Stimulated activated naive CD4-positive, alpha-beta T cell treated with Interleukin-2 at 50 U/mL for 16 hours (primary cell): Measurements from ENCODE around the gene PPDPF.

ENCODE experiments used
- DNase-seq: peaks from one replicate; lab custom pipeline; 2025; lab: John Stamatoyannopoulos, UW

Gene PPDPF

DNA sequence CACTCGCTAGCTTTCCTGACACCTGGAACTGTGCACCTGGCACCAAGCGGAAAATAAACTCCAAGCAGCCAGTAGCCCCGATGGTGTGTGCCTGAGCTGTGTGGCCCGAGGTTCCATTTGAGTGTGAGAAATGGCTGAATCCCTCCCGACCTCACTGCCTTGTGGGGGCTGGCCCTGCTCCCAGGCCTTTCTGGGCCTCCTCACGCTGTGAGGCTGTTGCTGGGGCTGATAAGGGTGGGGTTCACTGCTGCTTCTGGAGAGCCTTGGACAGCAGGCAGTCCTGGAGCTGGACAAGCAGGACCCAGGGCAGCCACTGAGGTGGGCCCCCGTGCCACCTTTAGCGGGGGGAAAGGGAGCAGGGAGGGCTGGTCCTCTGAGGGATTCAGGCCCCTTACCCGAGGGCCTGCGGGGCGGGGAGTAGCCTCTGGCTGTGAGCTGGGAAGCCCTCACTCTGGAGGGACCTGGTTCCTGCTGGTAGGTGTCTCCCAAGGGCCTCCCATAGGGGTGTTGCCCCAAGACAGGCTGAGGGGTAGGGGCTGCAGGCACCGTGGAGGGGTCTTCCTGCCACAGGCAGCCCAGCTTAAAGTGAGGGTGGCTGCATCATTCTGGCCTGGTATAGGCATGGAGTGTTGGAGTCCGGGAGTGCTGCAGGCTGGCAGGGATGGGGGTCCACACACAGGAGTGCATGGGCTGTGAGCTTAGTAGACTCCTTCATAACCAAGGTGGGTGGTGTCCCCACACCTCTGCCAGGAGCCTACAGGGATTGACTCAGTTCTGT lies 1.7 kb downstream of the PPDPF start:
- no peak for DNase-seq

DNA sequence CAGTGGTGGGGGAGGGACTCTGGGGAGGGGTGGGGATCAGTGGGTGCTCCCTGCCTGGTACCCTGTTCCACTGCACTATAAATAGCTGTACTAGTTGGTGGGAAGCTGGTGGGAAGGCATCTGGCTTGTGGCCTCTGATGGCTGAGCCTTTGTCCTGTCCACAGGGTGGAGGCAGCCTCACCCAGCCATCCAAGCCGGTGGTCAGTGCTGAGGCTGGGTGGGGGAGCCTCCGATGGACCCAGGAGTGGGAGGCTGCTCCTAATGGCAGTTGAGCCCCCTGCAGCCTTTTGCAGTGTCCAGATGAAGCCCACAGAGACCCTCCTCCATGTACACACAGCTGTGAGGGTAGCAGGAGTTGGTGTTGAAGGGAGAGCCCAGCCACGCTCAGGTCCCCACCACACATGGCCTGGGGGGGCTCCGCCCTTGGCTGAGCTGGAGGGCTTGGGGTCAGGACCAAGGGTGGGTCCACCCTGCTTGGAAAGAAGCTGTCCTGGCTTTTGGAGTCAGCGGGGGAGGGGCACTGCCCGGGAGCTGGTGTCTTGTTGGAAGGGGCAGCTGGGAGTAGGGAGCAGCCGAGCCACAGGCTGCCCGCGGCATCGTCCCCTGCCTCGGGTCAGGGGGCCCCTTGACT lies 2.5 kb downstream of the PPDPF start:
- no peak for DNase-seq

DNA sequence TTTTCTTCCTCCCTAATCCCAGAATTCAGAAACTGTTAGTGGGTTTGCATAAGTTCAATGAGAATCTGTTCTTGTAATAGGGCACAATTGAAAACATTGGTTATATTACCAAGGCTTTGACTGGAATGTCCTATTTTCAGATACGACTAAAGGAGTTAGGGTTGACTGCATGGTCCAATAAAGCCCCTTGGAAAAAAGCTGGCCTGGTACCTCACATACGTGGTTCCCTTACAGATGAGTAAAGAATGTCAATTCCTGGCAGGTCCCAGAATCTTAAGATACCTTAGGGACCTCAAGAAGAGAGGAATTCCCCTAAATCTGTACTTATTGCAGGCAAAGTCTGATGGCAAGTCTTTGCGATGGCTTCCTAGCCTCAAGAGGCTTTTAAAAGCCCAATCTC lies 4.6 kb downstream of the PPDPF start:
- no peak for DNase-seq

DNA sequence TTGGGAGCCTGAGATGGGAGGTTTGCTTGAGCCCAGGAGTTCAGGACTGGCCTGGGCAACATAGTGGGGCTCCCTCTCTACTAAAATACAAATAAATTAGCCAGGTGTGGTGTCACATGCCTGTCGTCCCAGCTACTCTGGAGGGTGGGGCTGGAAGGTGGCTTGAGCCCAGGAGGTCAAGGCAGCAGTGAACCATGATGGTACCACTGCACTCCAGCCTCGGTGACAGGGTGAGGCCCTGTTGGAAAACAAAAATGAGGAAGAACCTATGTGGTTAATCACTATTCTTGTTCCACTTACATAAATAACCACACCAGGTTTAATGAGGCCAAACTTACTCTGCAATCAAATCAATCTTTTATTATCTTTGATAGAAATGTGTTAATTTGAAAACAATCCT lies 5.4 kb downstream of the PPDPF start:
- DNase-seq, result no peak

DNA sequence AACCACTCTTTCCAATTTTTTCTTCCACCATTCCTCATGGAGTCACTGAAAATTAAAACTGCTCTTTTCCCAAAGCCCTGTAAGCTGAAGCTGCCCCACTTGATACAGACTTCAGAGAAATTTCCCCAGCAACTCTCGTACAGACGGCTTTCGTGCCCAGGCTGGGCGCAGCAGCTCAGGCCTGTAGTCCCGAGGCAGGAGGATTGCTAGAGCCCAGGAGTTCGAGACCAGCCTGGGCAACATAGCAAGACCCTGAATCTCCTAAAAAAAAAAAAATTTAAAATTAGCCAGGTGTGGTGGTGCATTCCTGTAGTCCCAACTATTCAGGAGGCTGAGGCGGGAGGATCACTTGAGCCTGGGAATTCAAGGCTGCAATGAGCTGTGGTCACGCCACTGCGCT lies 6.6 kb downstream of the PPDPF start:
- no peak for DNase-seq

DNA sequence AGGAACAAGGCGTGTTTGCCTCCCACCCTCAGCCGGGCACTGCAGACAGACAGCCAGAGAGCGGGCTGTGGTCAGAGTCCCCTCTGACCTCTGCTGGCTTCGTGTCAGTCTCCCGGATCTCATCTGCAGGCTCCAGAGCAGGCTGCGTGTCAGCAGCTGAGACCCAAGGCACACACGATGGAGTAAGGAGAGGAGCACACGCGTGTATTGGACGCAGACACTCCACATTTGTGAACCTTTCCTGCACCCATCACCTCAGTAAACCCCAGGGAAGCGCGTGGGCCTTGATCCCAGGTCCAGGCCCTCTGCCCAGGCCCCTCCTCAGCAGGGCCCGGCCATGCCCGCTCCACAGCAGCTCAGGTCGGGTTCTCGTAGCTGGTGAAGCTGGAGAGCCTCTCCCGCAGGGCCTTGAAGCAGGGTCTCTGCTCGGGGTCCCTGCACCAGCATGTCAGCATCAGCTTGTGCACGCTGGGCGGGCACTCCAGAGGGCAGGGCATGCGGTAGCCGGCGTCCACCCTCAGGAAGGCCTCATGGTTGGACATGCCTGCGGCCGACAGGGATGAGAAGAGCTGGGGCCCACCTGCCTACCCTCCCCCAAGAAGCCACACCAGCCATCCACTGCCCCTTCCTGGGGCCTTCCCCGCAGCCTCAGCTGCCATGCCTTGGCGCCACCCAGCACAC lies 8.8 kb downstream of the PPDPF start:
- no peak for DNase-seq

DNA sequence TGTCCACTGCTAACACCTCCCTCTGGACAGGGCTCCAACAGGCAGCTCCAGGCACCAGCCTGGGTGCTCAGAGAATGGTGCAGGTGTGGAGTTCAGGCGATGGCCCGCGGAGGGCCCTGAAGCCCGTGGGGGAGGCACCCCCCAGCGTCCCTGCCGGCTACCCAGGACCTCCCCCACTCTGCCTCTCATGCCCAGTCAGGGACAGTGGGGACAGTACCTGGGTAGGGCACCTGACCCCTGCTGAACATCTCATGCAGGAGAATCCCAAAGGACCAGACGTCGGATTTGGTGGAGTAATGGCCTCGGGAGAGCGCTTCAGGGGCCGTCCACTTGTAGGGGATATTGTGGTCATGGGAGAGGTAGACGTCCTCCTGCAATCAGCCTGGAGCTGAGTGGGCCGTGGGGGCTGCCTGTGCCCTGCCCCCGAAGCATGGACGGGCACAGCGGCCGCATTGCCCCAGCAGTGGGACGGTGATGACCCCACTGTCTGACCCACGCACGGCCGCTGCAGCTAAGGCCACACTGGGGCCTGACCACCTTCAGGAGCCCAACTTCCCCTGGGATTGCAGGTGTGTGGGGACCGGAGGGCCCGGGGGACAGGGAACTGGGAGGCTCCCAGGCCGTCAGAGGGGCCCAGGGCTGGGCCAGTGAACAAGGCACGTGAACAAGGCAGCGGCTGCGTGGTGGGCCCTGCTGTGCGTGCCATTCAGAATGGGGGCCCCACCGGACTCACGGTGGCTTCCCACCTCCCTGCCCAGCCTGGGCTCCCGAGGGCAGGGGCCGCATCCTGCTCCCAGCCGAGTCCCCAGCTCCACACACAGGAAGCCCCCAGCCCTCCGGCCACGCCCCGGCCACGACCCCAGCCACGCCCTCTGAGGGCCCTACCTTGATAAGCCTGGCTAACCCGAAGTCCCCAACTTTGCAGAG lies 9.6 kb downstream of the PPDPF start:
- no peak for DNase-seq

DNA sequence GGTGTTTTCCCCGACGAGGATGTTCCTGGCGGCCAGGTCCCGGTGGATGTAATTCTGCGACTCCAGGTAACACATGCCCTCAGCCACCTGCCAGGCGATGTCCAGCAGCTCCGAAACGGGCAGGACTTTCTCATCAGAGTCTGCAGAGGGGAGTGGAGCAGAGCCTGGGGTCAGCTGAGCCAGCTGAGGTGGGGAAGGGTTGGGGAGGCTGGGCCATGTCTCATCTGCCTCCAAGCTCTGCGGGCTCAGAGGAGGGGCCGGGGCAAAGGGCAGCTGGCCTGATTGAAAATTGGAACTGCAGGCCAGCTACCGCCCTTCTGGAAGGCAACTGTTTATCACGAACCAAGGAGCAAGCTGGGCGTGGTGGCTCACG lies 10.2 kb downstream of the PPDPF start:
- no peak for DNase-seq

DNA sequence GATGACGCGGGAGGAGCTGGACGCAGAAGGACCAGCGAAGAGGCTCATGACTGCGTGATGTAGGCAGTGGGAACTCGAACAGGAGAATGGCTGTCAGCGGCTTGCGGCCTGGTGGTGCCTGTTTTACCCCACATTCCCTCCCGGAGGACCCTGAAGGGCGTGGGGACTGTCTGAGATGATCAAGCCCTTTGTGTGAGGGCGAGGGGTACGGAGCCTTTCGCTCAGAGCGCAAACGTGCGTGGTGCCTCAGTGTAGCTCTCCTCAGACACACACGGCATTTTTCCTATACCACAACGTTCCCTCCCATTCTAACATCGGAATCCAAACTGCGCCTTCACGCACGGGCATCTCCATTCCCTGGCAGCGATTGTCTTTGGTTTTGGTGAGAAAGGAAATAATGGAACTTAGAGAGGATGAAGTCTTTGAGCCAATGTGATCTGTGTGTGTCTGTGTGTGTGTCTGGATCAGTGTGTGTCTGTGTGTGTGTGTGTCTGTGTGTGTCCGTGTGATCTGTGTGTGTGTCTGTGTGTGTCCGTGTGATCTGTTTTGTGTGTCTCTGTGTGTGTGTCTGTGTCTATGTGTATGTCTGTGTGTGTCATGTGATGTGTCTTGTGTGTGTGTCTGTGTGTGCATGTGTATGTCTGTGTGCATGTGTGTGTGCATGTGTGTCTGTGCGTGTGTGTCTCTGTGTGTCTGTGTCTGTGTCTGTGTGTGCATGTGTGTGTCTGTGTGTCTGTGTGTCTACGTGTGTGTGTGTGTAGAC lies 11.3 kb downstream of the PPDPF start:
- DNase-seq, result no peak

DNA sequence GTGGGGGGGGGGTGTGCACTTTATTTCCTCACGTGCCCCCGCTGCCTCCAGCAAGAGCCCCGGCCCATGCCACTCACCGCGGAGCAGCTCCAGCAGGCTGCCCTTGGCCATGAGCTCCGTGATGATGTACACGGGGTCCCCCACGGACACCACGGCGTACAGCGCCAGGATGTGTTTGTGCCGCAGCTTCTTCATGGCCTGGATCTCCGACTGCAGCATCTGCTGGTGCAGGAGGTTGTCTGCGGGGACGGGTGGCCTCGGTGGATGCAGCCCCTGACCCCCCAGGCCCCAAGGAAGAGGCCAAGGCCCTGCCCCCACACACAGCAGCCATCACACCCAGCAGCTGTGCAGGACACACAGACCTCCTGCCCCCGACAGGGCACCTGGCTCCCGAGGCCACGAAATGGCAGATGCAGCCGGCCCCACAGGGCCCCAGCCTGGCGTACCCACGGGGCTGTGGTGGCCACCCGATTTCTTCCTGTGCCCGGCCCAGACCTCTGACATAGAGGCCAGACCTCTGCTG lies 11.9 kb downstream of the PPDPF start:
- no peak for DNase-seq

DNA sequence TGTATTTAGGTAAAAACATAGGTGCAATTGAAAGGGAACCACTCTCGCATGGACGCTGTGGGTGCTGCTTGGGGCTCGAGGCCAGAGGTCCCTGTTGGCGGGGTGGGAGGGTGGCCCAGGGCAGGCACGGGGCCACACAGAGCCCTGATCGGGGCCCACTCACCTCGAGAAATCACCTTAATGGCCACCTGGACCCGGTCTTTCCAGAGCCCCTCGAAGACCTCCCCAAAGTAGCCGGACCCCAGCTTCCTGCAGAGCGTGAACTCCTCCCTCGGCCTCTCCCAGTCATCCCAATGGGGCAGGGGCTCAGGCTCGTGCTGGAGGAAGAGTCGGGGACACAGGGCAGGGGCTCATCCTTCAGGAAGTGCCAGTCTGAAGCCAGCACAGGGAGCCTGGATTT lies 12.8 kb downstream of the PPDPF start:
- no peak for DNase-seq

DNA sequence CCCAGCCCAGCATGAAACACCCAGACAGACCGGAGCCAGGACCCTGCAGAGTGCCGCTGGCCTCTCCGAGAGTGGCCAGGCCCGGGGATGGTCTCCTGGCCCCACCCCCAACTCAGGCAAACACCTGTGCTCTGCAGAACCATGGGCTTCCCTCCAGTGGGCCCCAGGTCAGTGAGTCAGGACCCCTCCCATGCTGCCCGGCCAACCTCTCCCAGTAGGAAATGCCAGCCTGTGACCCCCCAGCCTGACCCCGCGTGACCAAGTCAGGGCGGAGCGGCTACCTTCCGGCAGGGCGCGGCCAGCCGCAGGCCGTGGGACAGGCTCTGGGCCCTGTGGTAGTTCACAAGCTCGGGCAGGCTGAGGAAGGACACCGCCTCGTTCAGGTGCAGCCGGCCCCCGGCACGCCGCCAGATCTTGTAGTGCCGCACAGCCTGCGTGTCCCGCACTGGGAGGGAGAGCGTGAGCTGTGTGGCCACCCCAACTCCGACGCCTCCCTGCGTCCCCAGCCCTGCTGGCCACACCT lies 13.4 kb downstream of the PPDPF start:
- DNase-seq, result no peak

DNA sequence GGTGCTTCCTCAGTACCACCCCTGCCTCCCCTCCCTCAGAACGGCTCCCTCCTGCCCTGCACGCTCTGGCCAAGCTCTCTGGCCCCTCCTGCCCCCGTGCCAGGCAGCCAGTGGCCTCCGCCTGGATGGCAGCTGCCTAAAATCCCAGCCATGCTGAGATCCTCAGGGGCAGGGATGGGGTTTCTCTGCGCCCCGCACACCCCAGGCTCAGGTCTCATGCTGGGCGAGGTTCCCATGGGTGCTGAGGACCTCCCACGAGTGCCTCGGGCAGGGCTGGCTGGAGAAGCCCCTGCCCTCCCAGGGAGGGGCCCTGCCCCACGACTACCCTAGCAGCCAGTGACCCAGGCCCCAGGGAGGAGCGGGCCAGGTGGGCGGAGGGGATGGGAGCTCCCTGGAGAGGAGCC lies 13.9 kb downstream of the PPDPF start:
- no peak for DNase-seq

DNA sequence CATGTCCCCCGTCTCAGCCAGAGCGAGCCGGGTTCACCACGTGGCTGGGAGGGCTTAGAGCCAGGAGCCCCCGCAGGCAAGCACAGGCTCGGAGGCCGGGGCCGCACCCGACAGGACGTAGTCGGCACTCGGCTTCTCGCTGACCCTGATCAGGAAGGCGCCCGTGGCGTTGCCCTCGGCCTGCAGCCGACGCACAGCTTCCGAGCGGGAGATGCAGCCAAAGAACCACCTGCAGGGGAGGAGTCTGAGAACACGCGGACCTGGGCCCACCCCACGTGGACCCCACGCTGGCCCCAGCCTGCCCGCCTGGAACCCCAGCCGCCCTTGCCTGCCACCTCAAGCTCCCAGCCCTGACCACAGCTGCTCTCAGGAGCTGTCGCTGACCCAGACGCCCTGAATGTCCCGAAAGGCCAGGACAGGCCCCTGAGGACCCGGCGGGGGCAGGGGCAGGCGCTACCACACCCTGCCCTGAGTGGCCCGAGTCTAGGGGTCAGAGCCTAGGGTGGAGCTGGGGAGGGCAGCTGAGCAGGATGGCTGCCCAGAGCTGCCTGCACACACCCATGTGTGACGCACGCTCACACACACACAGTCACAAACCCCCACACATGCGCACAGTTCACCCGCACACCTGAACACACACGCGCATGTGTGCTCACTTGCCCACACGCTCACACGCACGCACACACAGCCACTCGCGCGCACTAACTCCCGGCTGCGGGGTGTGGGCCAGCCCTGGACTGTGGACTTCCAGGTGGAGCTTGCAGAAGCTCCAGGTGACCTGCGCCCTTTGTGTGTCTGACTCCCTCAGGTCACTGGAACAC lies 14.5 kb downstream of the PPDPF start:
- DNase-seq, result no peak

DNA sequence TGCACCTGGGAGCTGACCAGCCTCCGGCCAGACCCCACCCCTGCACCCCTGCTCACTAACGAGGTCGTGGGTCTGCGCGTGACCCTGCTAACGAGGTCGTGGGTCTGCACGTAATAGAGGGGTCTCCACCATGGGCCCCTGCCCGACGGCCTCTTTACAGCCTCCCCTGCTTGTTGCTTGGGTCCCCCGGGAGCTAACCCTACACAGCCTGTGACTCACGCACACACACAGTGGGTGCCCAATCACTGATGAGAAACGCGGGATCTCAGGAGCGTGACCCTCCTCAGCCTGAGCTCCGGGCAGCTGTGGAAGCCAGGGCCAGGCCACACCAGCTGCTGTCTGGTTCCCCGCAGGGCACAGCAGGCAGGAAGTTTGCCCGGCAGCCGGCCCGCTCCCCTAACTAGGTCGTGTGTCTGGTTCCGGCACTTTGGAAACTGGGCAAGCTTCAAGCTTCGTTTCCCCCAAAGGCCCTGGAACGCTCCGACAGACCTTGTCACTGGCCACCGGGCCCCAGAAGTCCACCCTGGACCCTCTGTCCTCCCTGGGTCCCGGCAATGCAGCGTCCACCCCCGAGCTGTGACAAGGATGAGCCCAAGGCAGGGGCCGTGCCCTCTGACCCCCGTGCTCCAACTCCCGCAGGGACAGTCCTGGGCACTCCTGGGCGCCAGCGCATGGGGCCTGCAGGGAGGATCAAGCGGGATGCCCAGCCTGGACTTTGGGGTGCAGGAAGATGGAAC lies 15.8 kb downstream of the PPDPF start:
- DNase-seq, result no peak

DNA sequence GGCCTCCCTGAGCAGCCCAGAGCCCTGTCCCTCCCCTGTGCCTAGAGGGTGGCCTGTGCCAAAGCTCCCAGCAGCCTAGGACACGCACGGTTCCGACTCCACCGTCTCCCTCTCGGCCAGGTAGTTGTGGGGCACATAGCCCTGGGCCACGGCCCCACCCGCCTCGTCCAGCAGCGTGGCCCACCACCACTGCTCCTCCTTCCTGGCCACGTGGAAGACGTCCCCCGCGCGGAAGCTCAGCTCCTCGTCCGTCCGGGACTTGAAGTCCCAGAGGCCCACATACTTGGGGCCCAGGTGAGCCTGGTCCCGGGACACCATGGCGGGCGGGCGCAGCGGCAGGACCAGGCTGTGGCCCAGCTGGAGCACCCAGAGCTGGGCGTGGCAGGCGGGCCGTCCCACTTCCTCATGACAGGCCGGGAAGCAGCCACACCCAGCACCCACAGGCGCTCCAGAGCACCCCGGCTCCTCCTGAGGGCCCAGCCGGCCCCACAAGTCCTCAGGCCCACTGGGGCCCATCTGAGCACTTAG lies 16.5 kb downstream of the PPDPF start, which contains the start of gene PTK6:
Gene PTK6 (minus strand): TSS at position 380 of the 528 bp plus-strand sequence. CDS start 62 bp downstream, at position 318.
- DNase-seq, result peak; percentile 15

DNA sequence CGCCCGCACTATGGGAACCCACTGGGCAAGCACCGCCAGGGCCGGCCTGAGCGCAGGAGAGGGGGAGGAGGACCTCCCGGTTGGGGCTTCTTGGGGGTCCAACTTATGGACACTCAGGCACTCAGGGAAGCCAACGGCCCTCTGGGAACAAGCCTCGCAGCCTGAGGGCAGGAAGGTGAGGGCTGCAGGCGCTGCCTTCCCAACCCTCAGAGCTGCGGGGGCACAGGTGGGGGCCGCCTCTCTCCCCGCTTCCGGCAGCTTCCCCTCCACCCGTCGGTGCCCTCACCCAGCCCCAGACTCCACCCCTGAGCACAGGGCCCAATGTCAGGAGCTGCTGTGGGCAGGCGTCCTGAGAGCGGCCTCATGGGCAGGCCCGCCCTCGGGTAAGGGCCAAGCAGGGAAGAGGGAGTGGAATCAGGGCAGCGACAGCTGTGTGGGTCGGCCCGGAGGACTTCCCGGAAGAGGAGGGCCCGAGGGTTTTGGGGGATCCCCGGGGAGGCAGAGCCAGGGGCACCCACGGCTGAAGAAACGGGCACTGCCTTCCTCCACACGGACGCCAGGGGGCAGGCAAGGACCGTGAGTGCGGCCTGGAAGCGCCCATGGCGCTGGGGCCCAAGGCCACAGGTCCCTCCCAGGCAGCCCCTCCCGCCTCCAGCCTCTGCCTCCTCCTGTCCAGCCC lies 17.1 kb downstream of the PPDPF start:
- peak; percentile 94 for DNase-seq
